NCI-H128 (cell line): ENCODE results near the gene TMEM187.

Experiments used
- DNase-seq: peaks from one replicate; lab custom pipeline; 2025; ENCODE audit not compliant: unreplicated experiment; lab: John Stamatoyannopoulos, UW

The TMEM187 gene

GRCh38 chrX:153934762-153935325 is 37.7 kb upstream of the TMEM187 start, which contains the start of gene NAA10:
Gene NAA10, minus strand, starts transcription at chrX:153935037. Its CDS starts 133 bp downstream, at chrX:153934904.
- peak; percentile 30 for DNase-seq

GRCh38 chrX:153935326-153935851 is 37.2 kb upstream of the TMEM187 start:
- DNase-seq: no peak

GRCh38 chrX:153937056-153937455 is 35.5 kb upstream of the TMEM187 start:
- DNase-seq: no peak

- no peak for DNase-seq
Observed at GRCh38 chrX:153938226-153938786, 34.2 kb upstream of the TMEM187 start.

GRCh38 chrX:153939573-153939972 is 33.0 kb upstream of the TMEM187 start:
- no peak for DNase-seq

GRCh38 chrX:153941336-153942252 is 31.0 kb upstream of the TMEM187 start:
- no peak for DNase-seq

GRCh38 chrX:153944140-153944799 is 28.3 kb upstream of the TMEM187 start, which contains the start of gene RENBP:
Gene RENBP, minus strand, starts transcription at chrX:153944643. Its CDS starts 33 bp downstream, at chrX:153944610.
- DNase-seq: no peak

- no peak for DNase-seq
Observed at GRCh38 chrX:153944800-153945150, 27.8 kb upstream of the TMEM187 start.

- DNase-seq: no peak
Observed at GRCh38 chrX:153945956-153946943, 26.3 kb upstream of the TMEM187 start.

GRCh38 chrX:153947009-153947769 is 25.4 kb upstream of the TMEM187 start:
- DNase-seq: peak; percentile 40

GRCh38 chrX:153948002-153948466 is 24.5 kb upstream of the TMEM187 start:
- DNase-seq: no peak

GRCh38 chrX:153948847-153949805 is 23.4 kb upstream of the TMEM187 start:
- DNase-seq: no peak

- no peak for DNase-seq
Observed at GRCh38 chrX:153950127-153950526, 22.4 kb upstream of the TMEM187 start.

- no peak for DNase-seq
Observed at GRCh38 chrX:153951683-153952372, 20.7 kb upstream of the TMEM187 start.

GRCh38 chrX:153952373-153953026 is 20.1 kb upstream of the TMEM187 start:
- no peak for DNase-seq

- DNase-seq: peak; percentile 52
Observed at GRCh38 chrX:153953342-153953830, 19.2 kb upstream of the TMEM187 start.
